GDM1 (cell line): Measurements from ENCODE around the gene CEP41.

Experiments used
- DNase-seq: peaks from one replicate; lab custom pipeline; 2025; lab: John Stamatoyannopoulos, UW

CEP41 gene

GRCh38 chr7:130417213-130417612 lies 23.6 kb downstream of the CEP41 start:
- DNase-seq = peak; percentile 21

DNA sequence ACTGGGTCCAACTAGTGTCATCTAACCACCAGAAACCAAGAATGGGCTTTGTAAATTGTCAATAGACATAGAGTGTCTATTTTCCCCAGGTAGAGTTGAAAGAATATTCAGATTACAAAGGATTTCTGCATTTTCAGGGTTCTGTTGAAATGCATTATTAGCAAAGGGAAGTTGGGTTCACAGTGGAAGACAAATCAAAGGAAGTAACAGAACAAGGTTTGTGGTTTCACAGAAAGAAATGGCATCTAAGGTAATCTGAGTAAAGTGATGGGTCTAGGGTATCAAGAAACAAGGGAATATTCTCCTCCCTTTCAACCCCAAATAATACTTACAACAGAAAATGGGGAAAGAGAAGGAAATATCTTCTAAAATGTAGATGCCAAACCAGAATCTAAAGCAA lies 25.8 kb downstream of the CEP41 start:
- DNase-seq = no peak

DNA sequence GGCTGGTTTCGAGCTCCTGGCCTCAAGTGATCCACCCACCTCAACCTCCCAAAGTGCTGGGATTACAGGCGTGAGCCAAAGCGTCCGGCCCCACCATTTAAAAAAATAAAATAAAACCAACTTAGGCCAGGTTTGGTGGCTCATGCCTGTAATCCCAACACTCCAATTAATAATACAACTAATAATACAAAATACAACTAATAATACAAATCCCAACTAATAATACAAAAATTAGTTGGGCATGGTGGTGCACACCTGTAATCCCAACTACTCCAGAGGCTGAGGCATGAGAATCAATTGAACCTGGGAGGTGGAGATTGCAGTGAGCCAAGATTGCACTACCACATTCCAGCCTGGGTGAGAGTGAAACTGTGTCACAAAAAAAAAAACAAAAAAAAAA lies 27.6 kb downstream of the CEP41 start:
- DNase-seq = no peak

- no peak for DNase-seq
Measured at GRCh38 chr7:130410868-130411541, 29.8 kb downstream of the CEP41 start.

DNA sequence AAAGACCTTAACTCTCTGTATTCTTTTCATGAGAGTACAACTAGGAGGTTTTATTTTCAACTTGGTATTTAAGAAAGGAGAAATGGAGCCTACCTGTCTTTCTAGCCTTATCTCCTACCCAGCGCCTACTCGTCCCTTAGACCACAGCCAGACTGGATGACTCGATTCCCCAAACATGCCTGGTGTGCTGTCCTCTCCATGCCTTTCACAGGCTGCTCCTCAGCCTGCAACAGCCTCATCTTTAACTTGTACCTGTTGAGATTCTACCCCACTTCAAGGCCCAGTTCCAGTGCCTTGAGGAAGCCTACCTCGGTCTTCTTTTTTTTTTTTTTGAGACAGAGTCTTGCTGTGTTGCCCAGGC lies 31.1 kb downstream of the CEP41 start:
- DNase-seq = no peak

DNA sequence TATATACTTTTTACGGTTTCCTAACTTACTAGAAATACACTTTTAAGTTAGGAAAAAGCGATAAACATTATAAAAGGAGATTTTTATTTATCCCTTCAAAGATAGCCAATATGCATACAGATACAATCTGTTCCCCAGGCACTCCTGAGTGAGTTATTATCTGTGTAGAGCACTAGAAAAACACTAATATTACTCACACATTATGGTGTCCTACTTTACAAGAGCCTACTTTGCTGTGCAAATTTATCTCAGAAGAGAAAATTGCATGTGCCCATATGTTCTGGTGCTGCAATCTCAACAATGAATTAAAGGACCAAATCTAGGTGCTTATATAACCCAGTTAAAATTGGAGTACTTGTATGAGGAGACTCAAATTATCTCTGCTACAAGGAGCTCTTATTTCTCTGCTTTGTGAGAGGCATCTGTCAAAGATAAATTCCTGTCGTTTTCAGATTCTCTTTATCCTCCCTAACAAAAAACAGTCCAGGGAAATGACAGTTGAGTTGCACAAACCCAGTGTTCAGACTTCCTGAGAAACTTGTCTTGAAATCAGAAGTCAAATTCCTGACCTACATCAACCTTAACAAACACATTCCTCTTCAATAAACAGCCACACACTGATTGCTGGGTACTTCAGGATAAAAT lies 31.6 kb downstream of the CEP41 start:
- DNase-seq = no peak

DNA sequence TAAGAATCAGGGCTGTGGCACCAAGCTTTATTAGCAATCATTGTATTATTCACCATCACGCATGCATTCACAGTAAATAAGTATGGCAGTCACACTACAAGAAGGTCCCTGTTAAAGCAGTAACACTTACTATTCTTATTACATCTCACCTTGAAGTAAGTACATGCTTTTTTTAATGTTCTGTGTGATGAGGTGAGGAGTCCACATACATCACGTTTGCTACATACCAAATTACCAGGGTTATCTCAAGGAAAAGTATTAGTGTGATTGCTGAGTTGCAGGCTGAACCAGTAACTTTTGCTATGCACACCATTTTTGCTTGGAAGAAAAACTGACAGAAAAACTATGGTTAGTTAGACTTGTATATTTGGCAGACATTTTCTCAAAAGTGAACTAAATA lies 35.8 kb downstream of the CEP41 start:
- no peak for DNase-seq

GRCh38 chr7:130401578-130401977 lies 39.2 kb downstream of the CEP41 start:
- DNase-seq = no peak

GRCh38 chr7:130401101-130401500 lies 39.7 kb downstream of the CEP41 start:
- DNase-seq = no peak

GRCh38 chr7:130400120-130400572 lies 40.7 kb downstream of the CEP41 start:
- no peak for DNase-seq

DNA sequence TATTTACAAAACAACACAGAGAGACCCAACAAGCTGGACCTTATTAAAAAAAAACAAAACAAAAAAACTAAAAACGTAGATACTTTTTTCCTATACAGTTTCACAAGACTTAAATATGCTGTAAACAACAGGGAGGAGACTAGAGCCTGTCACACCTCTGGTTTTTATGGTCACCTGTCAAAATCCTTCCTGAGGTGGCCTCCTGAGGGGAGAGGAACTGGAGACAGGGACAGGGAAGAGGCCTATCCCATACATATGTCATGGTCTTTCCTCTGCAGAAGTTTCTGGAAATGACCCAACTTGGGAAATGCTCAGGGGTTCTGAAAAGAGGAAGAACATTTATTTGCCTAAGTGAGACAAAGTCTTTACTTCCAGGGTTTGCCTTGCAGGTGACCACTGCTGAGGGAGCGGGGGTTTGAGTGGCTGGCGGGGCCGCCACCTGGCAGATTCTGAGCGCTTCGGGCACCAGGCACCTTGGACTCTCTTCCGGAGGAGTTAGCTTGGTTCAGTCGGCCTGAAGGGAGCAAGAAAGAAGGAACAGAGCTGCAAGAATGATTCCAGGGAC lies 42.2 kb downstream of the CEP41 start:
- no peak for DNase-seq

- DNase-seq = no peak
Measured at GRCh38 chr7:130397758-130398073, 43.1 kb downstream of the CEP41 start.

- DNase-seq = no peak
Measured at GRCh38 chr7:130397051-130397757, 43.6 kb downstream of the CEP41 start.

GRCh38 chr7:130396109-130396508 lies 44.7 kb downstream of the CEP41 start:
- DNase-seq = no peak

DNA sequence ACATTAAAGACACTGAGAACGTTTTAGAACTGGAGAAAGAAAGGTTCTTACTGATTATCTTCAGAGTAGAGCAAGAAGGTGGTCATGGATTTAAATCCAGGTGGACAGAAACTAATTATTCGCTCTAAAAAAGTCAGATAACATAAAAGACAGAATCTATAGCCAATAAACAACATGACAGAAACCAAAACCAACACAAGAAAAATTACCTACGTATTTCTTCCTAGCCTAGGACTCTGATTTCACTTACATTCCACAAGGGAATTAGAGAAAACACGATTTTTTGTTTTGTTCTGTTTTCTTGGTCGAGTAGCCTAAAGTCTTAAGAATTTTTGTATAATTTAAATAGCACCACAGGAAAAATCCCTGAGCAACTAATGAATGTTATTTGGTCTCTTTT lies 45.4 kb downstream of the CEP41 start:
- no peak for DNase-seq

DNA sequence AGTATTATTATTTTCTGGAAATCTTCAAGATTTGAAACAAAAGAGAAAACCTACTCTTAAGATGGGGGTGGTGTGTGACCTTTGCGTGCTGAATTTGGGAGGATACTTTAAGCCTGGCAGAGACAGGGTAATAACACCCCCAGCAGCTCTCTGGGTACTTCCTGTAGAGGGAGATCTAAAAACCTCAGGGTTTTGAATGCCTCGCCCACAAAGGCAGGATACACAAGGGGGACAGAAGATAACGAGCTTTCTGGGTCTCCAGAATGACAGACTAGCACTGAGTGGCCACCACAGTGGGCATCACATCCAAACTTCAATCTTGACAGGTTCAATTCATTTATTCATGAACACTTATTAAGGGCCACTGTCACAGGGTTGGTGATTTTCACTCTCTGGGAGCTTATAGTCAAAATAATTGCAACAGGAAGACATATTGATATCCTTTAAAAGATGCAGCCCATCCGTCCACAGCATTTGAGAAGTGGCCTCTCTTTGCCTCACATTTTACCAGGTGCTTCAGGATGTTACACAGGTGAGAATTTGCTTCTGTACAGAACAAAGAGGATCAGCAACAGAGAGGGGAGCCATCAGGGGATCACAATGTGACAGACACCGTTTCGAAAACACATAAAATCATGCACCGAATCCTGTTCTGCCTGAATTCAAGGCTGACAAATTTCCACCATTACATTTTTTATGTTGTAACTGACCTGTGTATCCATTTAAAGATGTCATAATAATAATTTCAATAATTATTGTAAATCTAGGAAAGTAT lies 46.2 kb downstream of the CEP41 start:
- DNase-seq = peak; percentile 71

GRCh38 chr7:130393841-130394411 lies 46.9 kb downstream of the CEP41 start:
- no peak for DNase-seq

DNA sequence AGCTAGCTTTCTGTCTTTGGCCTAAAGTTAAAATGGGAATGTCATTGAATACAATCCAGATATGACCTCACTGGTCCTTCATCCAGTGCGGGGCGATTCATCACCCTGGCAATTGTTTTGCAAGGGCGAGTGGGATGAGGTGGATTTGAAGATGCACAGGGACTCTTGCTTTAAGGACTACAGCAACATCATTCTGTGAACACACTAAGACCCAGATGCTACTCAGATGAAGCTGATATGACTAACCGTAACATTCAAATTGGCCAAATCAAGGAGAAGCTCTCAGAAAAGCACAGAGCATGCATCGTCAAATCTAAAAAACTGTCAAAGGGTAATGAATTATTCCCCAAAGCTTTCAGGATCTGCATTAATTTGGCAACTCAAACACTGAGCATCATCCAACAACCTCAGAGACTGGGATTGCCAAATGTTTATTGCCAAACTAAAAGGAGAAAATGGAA lies 47.7 kb downstream of the CEP41 start:
- DNase-seq = no peak

- DNase-seq = no peak
Measured at GRCh38 chr7:130390486-130390885, 50.3 kb downstream of the CEP41 start.

- no peak for DNase-seq
Measured at GRCh38 chr7:130388671-130389070, 52.1 kb downstream of the CEP41 start.

GRCh38 chr7:130387628-130388403 lies 53.0 kb downstream of the CEP41 start:
- no peak for DNase-seq
